Peyer's patch (tissue), 4 donors: Measurements from ENCODE around the gene GINS3. TPM values are rescaled to one million over a fixed set of nuclear protein-coding genes. Genes with fewer than 3 reads are reported as not detected.

ENCODE experiments used
- DNase-seq, 3 donors: peaks; one replicate each; pipeline ENCODE4 v3.0.0-alpha.2; 2017 to 2019
- H3K27ac ChIP-seq, 4 donors: fragments of 200-600 bp; sonication (generic); one replicate each; pipeline ENCODE4 v1.5.1; 2016 to 2019
- H3K27me3 ChIP-seq, 2 donors: fragments of 200-600 bp; sonication (generic); one replicate each; pipeline ENCODE4 v1.5.1; 2019
- H3K36me3 ChIP-seq, 3 donors: fragments of 200-600 bp; sonication (generic); one replicate each; pipeline ENCODE4 v1.5.1; 2016 to 2019
- H3K4me1 ChIP-seq, 4 donors: fragments of 200-600 bp; sonication (generic); one replicate each; pipeline ENCODE4 v1.5.1; 2016 to 2019
- H3K4me3 ChIP-seq, 4 donors: fragments of 200-600 bp; sonication (generic); 1 replicate in 3 of 4; 2 replicates in 1 of 4; pipeline ENCODE4 v1.5.1; 2016 to 2019; ENCODE audit warnings: mild to moderate bottlenecking in 1 of 4
- H3K9me3 ChIP-seq, 4 donors: fragments of 200-600 bp; sonication (generic); one replicate each; pipeline ENCODE4 v1.5.1; 2016 to 2019; ENCODE audit warnings: mild to moderate bottlenecking in 1 of 4
- CTCF ChIP-seq, 6 experiments: fragments of 450-650 bp in 4 of 6; fragments of 200-600 bp in 2 of 6; sonication (generic) in 1 of 6; IDR thresholded peaks; one replicate each; pipeline ENCODE4 v1.5.1; 2017 to 2019; ENCODE audit warnings: antibody characterized with exemption in 6 of 6, mild to moderate bottlenecking in 3 of 6, moderate library complexity in 1 of 6
- POLR2A ChIP-seq, 2 donors: fragments of 450-650 bp; IDR thresholded peaks; one replicate each; pipeline ENCODE4 v1.5.1; 2017; ENCODE audit warnings: antibody characterized with exemption in 2 of 2, mild to moderate bottlenecking in 2 of 2, moderate library complexity in 2 of 2
- total RNA-seq, 4 donors: library from RNA; depleted of rRNA; stranded (reverse); fragments of >200 nt; gene quantifications; one replicate each; pipeline ENCODE4 v1.1.0, GENCODE V29; 2016

Gene GINS3
- total RNA-seq, 4 donors from 2014 or later: 1.3 to 4.1 (median 1.9) TPM

DNA sequence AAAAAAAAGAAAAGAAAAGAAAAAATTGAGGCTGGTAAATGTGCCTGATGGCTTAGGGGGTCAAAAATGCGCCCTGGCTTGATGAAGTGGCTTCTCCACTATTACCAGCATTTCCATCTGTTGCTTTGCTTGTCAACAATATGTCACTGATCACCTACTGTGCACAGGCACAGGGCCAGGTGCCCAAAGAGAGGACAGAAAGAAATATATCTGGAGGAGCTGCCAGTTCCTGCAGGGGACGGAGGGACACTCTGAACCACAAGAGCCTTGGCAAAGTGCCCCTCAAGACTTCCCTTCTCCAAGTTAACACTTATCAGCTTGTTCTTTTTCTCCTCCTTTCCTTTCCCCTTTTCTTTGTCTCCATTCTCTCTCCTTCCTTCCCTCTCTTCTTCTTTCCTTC, 34.7 kb downstream of the GINS3 start:
- TF ChIP-seq CTCF (IDR thresholded peaks at IDR 0.05) (no peak), POLR2A (IDR thresholded peaks at IDR 0.05) (no peak)
- Histone ChIP-seq H3K27me3 (no peaks in the 10 kb centered on the region), H3K4me1 (peaks cover 0 to 12% (median 0%) of the 10 kb centered on the region in 4 donors), H3K9me3 (no peaks in the 10 kb centered on the region), H3K27ac (no peak overlapping the region), H3K4me3 (no peak overlapping the region), H3K36me3 (no peaks in the 10 kb centered on the region)
- DNase-seq: no peak

GRCh38 chr16:58428621-58429542, 36.6 kb downstream of the GINS3 start:
- Histone ChIP-seq H3K4me3 (no peak overlapping the region), H3K4me1 (peaks cover 0 to 12% (median 0%) of the 10 kb centered on the region in 4 donors), H3K27me3 (no peaks in the 10 kb centered on the region), H3K9me3 (no peaks in the 10 kb centered on the region), H3K36me3 (no peaks in the 10 kb centered on the region), H3K27ac (no peak overlapping the region)
- TF ChIP-seq POLR2A (IDR thresholded peaks at IDR 0.05): no peak
- no peak for TF ChIP-seq CTCF (IDR thresholded peaks at IDR 0.05)
- no peak for DNase-seq

DNA sequence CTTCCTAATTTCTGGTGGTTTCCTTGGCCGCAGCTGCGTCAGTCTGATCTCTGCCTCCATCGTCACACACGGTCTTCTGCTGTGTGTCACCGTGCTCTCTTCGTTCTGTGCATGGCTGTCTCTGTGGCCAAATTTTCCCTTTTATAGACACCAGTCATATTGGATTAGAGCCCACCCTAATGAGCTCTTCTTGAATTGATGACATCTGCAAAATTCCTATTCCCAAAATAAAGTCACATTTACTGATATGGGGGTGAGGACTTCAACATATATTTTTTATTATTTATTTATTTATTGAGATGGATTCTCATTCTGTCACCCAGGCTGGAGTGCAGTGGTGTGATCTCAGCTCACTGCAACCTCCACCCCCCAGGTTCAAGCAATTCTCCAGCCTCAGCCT, 38.4 kb downstream of the GINS3 start:
- Histone ChIP-seq H3K27ac (no peak overlapping the region), H3K9me3 (no peaks in the 10 kb centered on the region), H3K4me3 (no peak overlapping the region), H3K36me3 (no peaks in the 10 kb centered on the region), H3K27me3 (no peaks in the 10 kb centered on the region), H3K4me1 (peaks cover 0 to 10% (median 0%) of the 10 kb centered on the region in 4 donors)
- TF ChIP-seq POLR2A (IDR thresholded peaks at IDR 0.05) (no peak), CTCF (IDR thresholded peaks at IDR 0.05) (no peak)
- DNase-seq: no peak

DNA sequence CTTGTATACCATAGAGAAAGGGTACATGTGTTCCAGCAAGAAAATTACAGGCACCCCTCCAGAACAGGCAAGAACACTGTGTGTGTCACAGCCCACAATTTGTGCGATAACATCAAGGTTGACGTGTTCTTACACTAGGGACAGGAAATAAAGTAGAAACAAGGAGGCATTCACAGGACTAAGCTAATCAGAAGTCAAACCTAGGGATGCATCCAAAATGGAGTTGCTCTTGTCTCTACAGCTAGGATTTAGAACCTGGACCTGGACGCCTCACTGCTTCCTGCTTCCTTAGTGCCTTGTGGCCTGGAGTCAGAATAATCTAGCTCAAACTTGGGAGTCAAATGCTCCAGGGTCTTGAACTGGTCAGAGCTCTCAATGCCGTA, 41.3 kb downstream of the GINS3 start:
- H3K4me3 ChIP-seq: no peak overlapping the region
- H3K27ac ChIP-seq: no peak overlapping the region
- H3K9me3 ChIP-seq: peaks cover 0 to 10% (median 0%) of the 10 kb centered on the region in 4 donors
- no peak for TF ChIP-seq CTCF (IDR thresholded peaks at IDR 0.05)
- no peak for TF ChIP-seq POLR2A (IDR thresholded peaks at IDR 0.05)
- no peaks in the 10 kb centered on the region for H3K36me3 ChIP-seq
- no peaks in the 10 kb centered on the region for H3K27me3 ChIP-seq
- H3K4me1 ChIP-seq: no peaks in the 10 kb centered on the region
- DNase-seq: no peak

GRCh38 chr16:58435779-58436178, 43.5 kb downstream of the GINS3 start:
- no peaks in the 10 kb centered on the region for H3K36me3 ChIP-seq
- H3K27me3 ChIP-seq: no peaks in the 10 kb centered on the region
- no peak overlapping the region for H3K27ac ChIP-seq
- peaks cover 0 to 10% (median 0%) of the 10 kb centered on the region in 4 donors for H3K9me3 ChIP-seq
- no peak overlapping the region for H3K4me3 ChIP-seq
- DNase-seq: no peak
- no peaks in the 10 kb centered on the region for H3K4me1 ChIP-seq
- no peak for TF ChIP-seq POLR2A (IDR thresholded peaks at IDR 0.05)
- TF ChIP-seq CTCF (IDR thresholded peaks at IDR 0.05): no peak
